H1 (cell line): ENCODE measurements around the gene OVCA2. TPM values are rescaled to one million over a fixed set of nuclear protein-coding genes. Genes with fewer than 3 reads are reported as not detected.

ENCODE experiments used
- CTCF ChIA-PET: fragments of 300-600 bp; sonication (Branson Sonifier 250); formaldehyde crosslinking; loops from one replicate; lab custom pipeline; 2021; ENCODE audit not compliant: partially characterized antibody; lab: Charles Lee
- POLR2A ChIA-PET: fragments of 300-600 bp; sonication (Branson Sonifier 250); formaldehyde crosslinking; loops from one replicate; lab custom pipeline; 2021; ENCODE audit warnings: inconsistent platforms; ENCODE audit not compliant: partially characterized antibody; lab: Charles Lee
- DNase-seq, 2 experiments: peaks; one replicate each; pipeline versions ENCODE4 v3.0.0 to v3.0.0-alpha.2; 2010 to 2022; ENCODE audit warnings: low spot score in 2 of 2, low read depth in 1 of 2, mixed read lengths in 1 of 2
- FAIRE-seq: peaks from 2 replicates; lab custom pipeline; 2011; peaks lifted over from hg19 to GRCh38; lab: Jason Lieb, UNC
- H2AFZ ChIP-seq: 2 replicates; pipeline ENCODE4 v1.8.1; 2012; ENCODE audit warnings: low read length, inconsistent platforms
- H2AK5ac ChIP-seq: 2 replicates; pipeline ENCODE4 v1.6.1; 2013; ENCODE audit warnings: low read depth, low read length
- H2BK120ac ChIP-seq: replicated peaks from 2 replicates; pipeline ENCODE3; 2013; ENCODE audit warnings: low read depth, low read length, inconsistent platforms
- H2BK12ac ChIP-seq: 2 replicates; pipeline ENCODE4 v1.6.1; 2013; ENCODE audit warnings: low read depth, low read length
- H2BK15ac ChIP-seq: 2 replicates; pipeline ENCODE4 v1.6.1; 2013; ENCODE audit warnings: low read length
- H2BK20ac ChIP-seq: 2 replicates; pipeline ENCODE4 v1.6.1; 2013; ENCODE audit warnings: low read length
- H2BK5ac ChIP-seq: 2 replicates; pipeline ENCODE4 v1.6.1; 2013; ENCODE audit warnings: low read depth, low read length
- H3K14ac ChIP-seq: 2 replicates; pipeline ENCODE4 v1.6.1; 2013; ENCODE audit warnings: inconsistent platforms; ENCODE audit not compliant: insufficient read length
- H3K18ac ChIP-seq: 2 replicates; pipeline ENCODE4 v1.6.1; 2013; ENCODE audit warnings: low read length; ENCODE audit errors: extremely low read depth
- H3K23ac ChIP-seq: 2 replicates; pipeline ENCODE4 v1.6.1; 2013; ENCODE audit warnings: inconsistent platforms; ENCODE audit not compliant: insufficient read length
- H3K23me2 ChIP-seq: 2 replicates; pipeline ENCODE4 v1.6.1; 2013; ENCODE audit warnings: low read depth, low read length
- H3K27ac ChIP-seq: 2 replicates; pipeline ENCODE4 v1.6.1; 2011; ENCODE audit warnings: low read depth, low read length, inconsistent platforms
- H3K27me3 ChIP-seq, 4 experiments: replicated peaks in 1 of 4; 1 replicate in 1 of 4; 2 replicates in 3 of 4; pipeline versions ENCODE4 v1.6.1 to v1.8.1; 2011 to 2013; ENCODE audit warnings: low read length in 3 of 4, mild to moderate bottlenecking in 3 of 4, inconsistent platforms in 2 of 4, mixed read lengths in 2 of 4, moderate library complexity in 1 of 4; ENCODE audit not compliant: control insufficient read depth in 3 of 4, insufficient read depth in 3 of 4; ENCODE audit errors: extremely low read depth in 1 of 4
- H3K36me3 ChIP-seq, 4 experiments: 2 replicates each; pipeline versions ENCODE4 v1.6.1 to v1.8.1; 2011 to 2013; ENCODE audit warnings: mild to moderate bottlenecking in 4 of 4, low read length in 3 of 4, moderate library complexity in 2 of 4, control low read depth in 1 of 4, inconsistent platforms in 1 of 4; ENCODE audit not compliant: insufficient read depth in 4 of 4, control insufficient read depth in 2 of 4
- H3K4ac ChIP-seq: replicated peaks from 2 replicates; pipeline ENCODE3; 2013; ENCODE audit warnings: low read length, low read depth, mixed read lengths, inconsistent platforms; ENCODE audit not compliant: insufficient read length
- H3K4me1 ChIP-seq, 4 experiments: replicated peaks in 1 of 4; 1 replicate in 1 of 4; 2 replicates in 3 of 4; pipeline versions ENCODE4 v1.6.1 to v1.8.1; 2011 to 2013; ENCODE audit warnings: low read length in 3 of 4, inconsistent platforms in 2 of 4, mixed read lengths in 1 of 4; ENCODE audit not compliant: insufficient read depth in 4 of 4, control insufficient read depth in 3 of 4
- H3K4me2 ChIP-seq, 2 experiments: 2 replicates each; pipeline versions ENCODE4 v1.6.1 to v1.8.1; 2011 to 2013; ENCODE audit warnings: low read depth in 2 of 2, low read length in 2 of 2, control low read depth in 1 of 2, inconsistent platforms in 1 of 2, mild to moderate bottlenecking in 1 of 2; ENCODE audit not compliant: insufficient read depth in 1 of 2
- H3K4me3 ChIP-seq, 4 experiments: fragments of 200-600, 300-600 bp in 1 of 4; sonication (generic), shearing (Covaris generic), sonication (Bioruptor Twin) in 1 of 4; 2 replicates each; pipeline versions ENCODE4 v1.5.1 to v1.8.1; 2011 to 2016; ENCODE audit warnings: low read length in 4 of 4, low read depth in 3 of 4, control low read depth in 2 of 4, inconsistent platforms in 2 of 4, mild to moderate bottlenecking in 2 of 4, mixed read lengths in 1 of 4, moderate library complexity in 1 of 4; ENCODE audit not compliant: insufficient read depth in 2 of 4; ENCODE audit errors: extremely low read depth in 1 of 4
- H3K56ac ChIP-seq: replicated peaks from 2 replicates; pipeline ENCODE3; 2013; ENCODE audit warnings: low read depth, mild to moderate bottlenecking, mixed read lengths, low read length, inconsistent platforms; ENCODE audit not compliant: insufficient read length
- H3K79me1 ChIP-seq: 2 replicates; pipeline ENCODE4 v1.6.1; 2013; ENCODE audit warnings: low read depth, low read length, control low read depth
- H3K79me2 ChIP-seq, 2 experiments: 2 replicates each; pipeline versions ENCODE4 v1.6.1 to v1.8.1; 2012 to 2013; ENCODE audit warnings: low read length in 2 of 2, mild to moderate bottlenecking in 2 of 2, inconsistent platforms in 1 of 2; ENCODE audit not compliant: insufficient read depth in 2 of 2, control insufficient read depth in 1 of 2
- H3K9ac ChIP-seq, 4 experiments: replicated peaks in 1 of 4; 1 replicate in 1 of 4; 2 replicates in 3 of 4; pipeline versions ENCODE4 v1.6.1 to v1.8.1; 2011 to 2013; ENCODE audit warnings: low read depth in 3 of 4, low read length in 3 of 4, control low read depth in 2 of 4, mild to moderate bottlenecking in 2 of 4, moderate library complexity in 2 of 4, inconsistent platforms in 1 of 4; ENCODE audit errors: extremely low read depth in 1 of 4
- H3K9me3 ChIP-seq, 2 experiments: 2 replicates each; pipeline versions ENCODE4 v1.6.1 to v1.8.1; 2012 to 2013; ENCODE audit warnings: mild to moderate bottlenecking in 2 of 2, moderate library complexity in 2 of 2, control low read depth in 1 of 2, inconsistent platforms in 1 of 2, low read depth in 1 of 2, low read length in 1 of 2, mixed read lengths in 1 of 2; ENCODE audit not compliant: insufficient read depth in 2 of 2
- H4K20me1 ChIP-seq, 2 experiments: replicated peaks in 1 of 2; 2 replicates each; pipeline versions ENCODE3 to v1.8.1; 2011 to 2013; ENCODE audit warnings: inconsistent platforms in 2 of 2, low read length in 2 of 2, mild to moderate bottlenecking in 1 of 2; ENCODE audit not compliant: insufficient read depth in 2 of 2, control insufficient read depth in 1 of 2
- H4K5ac ChIP-seq: 2 replicates; pipeline ENCODE4 v1.6.1; 2013; ENCODE audit warnings: low read length, low read depth, mixed read lengths, inconsistent platforms; ENCODE audit not compliant: insufficient read length
- H4K8ac ChIP-seq: 2 replicates; pipeline ENCODE4 v1.8.0; 2013; ENCODE audit warnings: mild to moderate bottlenecking, moderate library complexity, low read length, inconsistent platforms; ENCODE audit not compliant: insufficient read depth; ENCODE audit errors: extremely low read depth
- H4K91ac ChIP-seq: replicated peaks from 2 replicates; pipeline ENCODE3; 2013; ENCODE audit warnings: low read length, mixed read lengths, inconsistent platforms; ENCODE audit not compliant: insufficient read length
- CBX8 ChIP-seq: fragments of 300-800, 300-1000 bp; sonication (generic); IDR thresholded peaks from 2 replicates; pipeline ENCODE4 v1.7.1; 2016; ENCODE audit warnings: low read depth, low read length, borderline replicate concordance
- CEBPB ChIP-seq: IDR thresholded peaks from 2 replicates; pipeline ENCODE4 v1.6.1; 2012; ENCODE audit warnings: low read depth, low read length
- CREB1 ChIP-seq: IDR thresholded peaks from 2 replicates; pipeline ENCODE4 v1.6.1; 2012; ENCODE audit warnings: inconsistent platforms
- FOSL1 ChIP-seq: IDR thresholded peaks from 2 replicates; pipeline ENCODE4 v1.6.1; 2011; ENCODE audit warnings: mild to moderate bottlenecking, low read depth, low read length, moderate library complexity; ENCODE audit not compliant: insufficient read depth
- KDM5A ChIP-seq: fragments of 200-600 bp; IDR thresholded peaks from 2 replicates; pipeline ENCODE4 v1.7.1; 2012; ENCODE audit warnings: mild to moderate bottlenecking, low read length, inconsistent platforms, mixed read lengths
- POLR2A ChIP-seq, 2 experiments: IDR thresholded peaks; 1 replicate in 1 of 2; 2 replicates in 1 of 2; pipeline ENCODE4 v1.6.1; 2011; ENCODE audit warnings: low read depth in 2 of 2, low read length in 2 of 2, mild to moderate bottlenecking in 2 of 2; ENCODE audit errors: control extremely low read depth in 1 of 2
- RXRA ChIP-seq: IDR thresholded peaks from 2 replicates; pipeline ENCODE4 v1.6.1; 2011; ENCODE audit warnings: low read depth, mild to moderate bottlenecking, low read length, moderate library complexity; ENCODE audit not compliant: insufficient read depth
- SIN3A ChIP-seq, 2 experiments: IDR thresholded peaks in 1 of 2; conservative IDR thresholded peaks in 1 of 2; 2 replicates each; pipeline ENCODE4 v1.6.1; 2011 to 2012; ENCODE audit warnings: low read length in 2 of 2, improper control_type of control experiment in 1 of 2, low read depth in 1 of 2, mild to moderate bottlenecking in 1 of 2
- SIRT6 ChIP-seq: IDR thresholded peaks from one replicate; pipeline ENCODE4 v1.7.1; 2012; ENCODE audit warnings: low read length, inconsistent platforms
- SP4 ChIP-seq: IDR thresholded peaks from 2 replicates; pipeline ENCODE4 v1.6.1; 2012; ENCODE audit warnings: low read length, inconsistent platforms
- SRF ChIP-seq: IDR thresholded peaks from 2 replicates; pipeline ENCODE4 v1.6.1; 2011; ENCODE audit warnings: mild to moderate bottlenecking, low read depth, low read length, moderate library complexity
- TAF7 ChIP-seq: optimal IDR thresholded peaks from 2 replicates; pipeline ENCODE3; 2011; ENCODE audit warnings: low read depth, mild to moderate bottlenecking, inconsistent platforms, low read length, moderate library complexity, borderline replicate concordance
- USF2 ChIP-seq: IDR thresholded peaks from 2 replicates; pipeline ENCODE4 v1.6.1; 2011; ENCODE audit warnings: low read length, improper control_type of control experiment
- ZNF274 ChIP-seq: IDR thresholded peaks from 2 replicates; pipeline ENCODE4 v1.7.0; 2012; ENCODE audit warnings: low read length, borderline replicate concordance; ENCODE audit errors: extremely low read depth
- WGBS, 2 experiments: shearing (Covaris generic) in 1 of 2; methylation state at CpG; one replicate each; pipeline versions ENCODE4 v1.1.6 to v1.1.7; 2013 to 2015; ENCODE audit warnings: low lambda C conversion rate in 2 of 2, mixed read lengths in 2 of 2, inconsistent platforms in 1 of 2, low coverage in 1 of 2, missing lambda C conversion rate in 1 of 2; ENCODE audit not compliant: insufficient replicate concordance in 2 of 2, insufficient coverage in 1 of 2, insufficient read length in 1 of 2; ENCODE audit errors: extremely low coverage in 1 of 2, missing lambda C conversion rate in 1 of 2; 5-methylcytosine and 5-hydroxymethylcytosine counted together
- polyA plus RNA-seq, 7 experiments: library from polyadenylated mRNA; depleted of rRNA in 3 of 7; stranded (reverse) in 5 of 7; unstranded in 2 of 7; fragments of >200 nt in 5 of 7; fragments of 200-250 nt in 2 of 7; gene quantifications; 1 replicate in 5 of 7; 2 replicates in 1 of 7; 4 replicates in 1 of 7; pipeline versions ENCODE4 v1.2.1 to v1.2.3, GENCODE V29; 2011 to 2013; ENCODE audit warnings: missing spikeins in 2 of 7, mixed read lengths in 2 of 7
- total RNA-seq: library from RNA; stranded (reverse); fragmentation: NEBNext Ultra II Directional; extraction: Animal tissue kit (Norgen Biotek cat#: 25700); gene quantifications from 2 replicates; pipeline ENCODE4 v1.2.1, GENCODE V29; 2021

Gene OVCA2
- total and polyA plus RNA-seq, 2 of the 8 experiments (the other 6 are each of a cell fraction or from before 2014, with no cell fraction given): 15.3 to 37.0 TPM

DNA sequence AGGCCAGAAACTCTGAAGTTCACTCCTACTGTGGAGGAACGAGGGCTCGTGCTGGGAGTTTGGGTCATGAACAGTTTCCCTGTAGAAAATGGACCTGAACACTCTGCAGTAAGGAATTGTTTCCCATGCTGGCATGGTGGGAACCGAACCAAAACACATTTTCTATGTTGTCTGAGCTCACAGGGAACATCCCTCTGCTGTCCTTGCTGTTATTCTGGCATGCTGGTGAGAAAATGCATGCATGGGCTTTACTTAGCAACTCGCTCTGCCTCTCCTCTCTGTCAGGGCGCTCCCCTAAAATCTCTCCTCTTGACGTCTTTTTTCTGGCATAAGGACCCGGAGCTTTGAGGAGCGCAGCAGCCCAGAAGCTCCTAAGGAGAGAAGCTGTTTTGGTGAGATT, 22.1 kb upstream of the OVCA2 start:
- peaks cover 0 to 12% (median 6%) of the 10 kb centered on the region in 4 experiments; a peak in 6 of 7 replicates for H3K4me1 ChIP-seq
- CTCF ChIA-PET: interaction anchor here (0.8 to 1.9 kb wide), 9 partner anchors 9 to 154 kb away, joined by 3 to 6 read pairs (median 4); no protein-coding TSS in a partner anchor
- no peak for TF ChIP-seq KDM5A
- TF ChIP-seq SRF: no peak
- no peak for TF ChIP-seq SIRT6
- no peak for TF ChIP-seq SIN3A (conservative IDR thresholded peaks at IDR 0.05 in 1 of 2, IDR thresholded peaks at IDR 0.05 in 1 of 2; ENCODE audit: low read depth in 1 of 2, low read length in 2 of 2)
- no peak for TF ChIP-seq CREB1
- no peak for TF ChIP-seq POLR2A (IDR thresholded peaks at IDR 0.05; ENCODE audit: control extremely low read depth in 1 of 2, low read depth in 2 of 2, low read length in 2 of 2)
- no peak for TF ChIP-seq ZNF274
- TF ChIP-seq SP4: no peak
- no peak for TF ChIP-seq TAF7
- no peak for TF ChIP-seq USF2
- TF ChIP-seq CBX8: no peak
- no peak for TF ChIP-seq FOSL1
- TF ChIP-seq CEBPB: no peak
- no peak for TF ChIP-seq RXRA

More for the DNA sequence above, 22.1 kb upstream of the OVCA2 start:
- Histone ChIP-seq H4K91ac (no peak overlapping the region), H3K4me3 (no peak overlapping the region), H3K18ac (no peak overlapping the region), H3K23me2 (peaks cover 4% of the 10 kb centered on the region; the same call in 1 of the 2 replicates), H2BK5ac (no peak overlapping the region), H4K20me1 (peaks cover 2% of the 10 kb centered on the region in 2 experiments), H3K79me2 (no peaks in the 10 kb centered on the region), H3K23ac (no peak overlapping the region), H3K79me1 (no peaks in the 10 kb centered on the region), H2AFZ (no peak overlapping the region), H2AK5ac (no peak overlapping the region), H3K14ac (no peak overlapping the region), H3K4me2 (no peak overlapping the region), H2BK20ac (no peak overlapping the region), H3K56ac (no peak overlapping the region), H4K8ac (no peak overlapping the region), H2BK12ac (no peak overlapping the region), H3K36me3 (peaks cover 0 to 3% (median 0%) of the 10 kb centered on the region in 4 experiments; a peak in 1 of 8 replicates), H2BK15ac (no peak overlapping the region), H3K27ac (no peak overlapping the region), H3K27me3 (peaks cover 22 to 59% (median 53%) of the 10 kb centered on the region in 4 experiments), H3K4ac (no peak overlapping the region), H3K9ac (no peak overlapping the region), H2BK120ac (no peak overlapping the region), H4K5ac (no peak overlapping the region), H3K9me3 (no peaks in the 10 kb centered on the region)
- POLR2A ChIA-PET: interaction anchor here (0.6 to 0.7 kb wide), 2 partner anchors 93 to 602 kb away, joined by 3 to 5 read pairs; no protein-coding TSS in a partner anchor
- no peak for DNase-seq
- FAIRE-seq: no peak
- WGBS, 2 experiments: 86% methylated on average over 8 of the region's 8 CpGs; no CpG with 5 or more reads in 1 of the 2 experiments
